NCI-H146 treated with DMSO at 0.1 percent for 48 hours (cell line): Measurements from ENCODE around the gene RIOK1.
"Not testable (repeated sequence)": the region's sequence is repeated elsewhere in the genome, so short reads cannot be mapped to it uniquely, and the experiment has no call there.

Source experiments
- DNase-seq: peaks from one replicate; lab custom pipeline; 2025; ENCODE audit not compliant: unreplicated experiment; lab: John Stamatoyannopoulos, UW

The RIOK1 gene

DNA sequence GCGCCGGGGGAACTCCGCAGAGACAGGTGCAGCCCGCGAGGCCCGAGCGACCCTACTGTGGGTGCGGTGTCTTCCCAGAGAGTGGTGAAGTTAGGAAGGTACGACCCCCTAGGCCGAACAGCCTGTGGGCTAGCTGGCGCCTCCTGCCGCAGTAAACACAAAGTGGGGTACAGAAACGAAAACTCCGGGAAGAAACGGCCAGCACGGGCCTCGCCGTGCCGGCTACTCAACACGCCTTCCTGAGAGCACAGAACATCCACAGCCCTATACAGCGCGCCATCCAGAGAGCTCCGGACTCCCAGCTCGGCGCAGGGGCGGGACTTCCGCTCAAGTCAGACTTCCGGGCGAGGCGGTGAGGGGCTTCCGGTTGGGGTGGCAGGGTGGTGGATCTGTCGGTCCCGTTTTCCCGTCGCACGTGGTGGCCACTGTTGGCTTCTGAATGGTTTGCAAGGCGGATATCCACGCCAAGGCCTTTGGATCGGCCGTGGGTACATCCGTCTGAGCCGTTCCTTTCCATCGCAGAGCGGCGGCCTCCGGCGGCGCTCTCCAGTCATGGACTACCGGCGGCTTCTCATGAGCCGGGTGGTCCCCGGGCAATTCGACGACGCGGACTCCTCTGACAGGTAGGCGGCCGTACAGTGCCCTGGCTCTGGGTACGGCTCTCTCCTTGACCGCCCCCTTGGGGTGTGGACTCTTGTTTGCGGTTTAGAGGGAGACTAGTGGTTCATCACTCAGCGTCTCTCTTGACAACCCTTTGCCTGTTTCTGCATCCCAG, at the start of gene RIOK1, which contains the start of gene CAGE1:
Gene RIOK1, plus strand, starts transcription at position 358 of the 775 bp plus-strand sequence. Its CDS starts 195 bp downstream, at position 553.
Gene CAGE1, minus strand, starts transcription at position 292 of the 775 bp plus-strand sequence. CDS start 2,569 bp downstream, outside the sequence.
- DNase-seq: peak; percentile 81

DNA sequence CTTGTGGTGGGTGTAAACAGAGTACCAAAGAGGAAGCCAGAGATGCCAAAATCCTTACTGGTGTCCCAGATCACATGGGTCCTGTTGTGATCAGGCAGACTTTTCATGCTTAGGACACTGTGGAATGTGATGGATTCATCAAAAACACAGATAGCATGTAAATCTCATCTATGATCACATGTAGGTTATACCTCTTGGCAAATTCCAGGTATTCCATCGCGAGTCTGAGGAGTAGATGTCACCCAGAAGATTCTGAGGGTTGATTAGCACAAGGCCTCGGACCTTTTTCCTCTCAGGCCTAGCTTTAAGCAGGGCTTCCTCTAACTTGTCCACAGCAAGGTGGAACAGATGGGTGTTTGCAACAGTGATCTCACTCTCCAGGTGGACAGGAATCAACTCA, 48.3 kb upstream of the RIOK1 start:
- DNase-seq: no peak

DNA sequence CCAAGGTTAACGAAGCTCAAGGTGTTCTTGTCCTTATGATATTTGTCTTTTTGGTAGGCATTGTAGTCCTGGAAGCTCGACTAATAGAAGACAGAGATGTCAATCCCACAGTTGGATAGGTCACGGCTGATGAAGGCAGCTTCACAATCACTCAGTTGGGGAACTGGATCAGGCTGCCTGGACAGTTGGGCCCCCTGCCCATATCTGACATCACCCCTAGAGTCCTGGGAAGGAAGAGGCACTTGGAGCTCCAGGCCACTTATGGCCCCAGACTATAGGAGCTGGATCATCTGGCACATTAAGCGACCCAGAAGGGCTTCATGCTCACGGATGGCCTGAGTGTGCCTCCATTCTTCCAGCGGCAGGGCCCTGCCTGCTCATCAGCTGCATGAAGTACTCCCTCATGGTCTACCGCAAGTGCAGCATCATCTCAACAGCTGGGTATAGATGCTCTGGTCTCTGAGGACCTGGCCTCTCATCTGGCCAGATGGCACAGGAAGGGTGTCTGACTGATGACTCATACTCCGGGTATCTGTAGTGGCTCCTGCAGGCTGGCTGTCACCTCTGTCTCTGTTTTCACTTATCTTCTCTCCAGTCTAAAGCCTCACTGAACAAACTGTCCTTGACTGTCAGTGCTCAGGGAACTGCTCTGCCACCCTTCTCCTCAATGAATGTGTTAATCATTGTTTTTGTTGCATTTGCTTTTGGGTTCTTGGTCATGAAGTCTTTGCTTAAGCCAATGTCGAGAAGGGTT, 47.4 kb upstream of the RIOK1 start:
- DNase-seq: no peak

DNA sequence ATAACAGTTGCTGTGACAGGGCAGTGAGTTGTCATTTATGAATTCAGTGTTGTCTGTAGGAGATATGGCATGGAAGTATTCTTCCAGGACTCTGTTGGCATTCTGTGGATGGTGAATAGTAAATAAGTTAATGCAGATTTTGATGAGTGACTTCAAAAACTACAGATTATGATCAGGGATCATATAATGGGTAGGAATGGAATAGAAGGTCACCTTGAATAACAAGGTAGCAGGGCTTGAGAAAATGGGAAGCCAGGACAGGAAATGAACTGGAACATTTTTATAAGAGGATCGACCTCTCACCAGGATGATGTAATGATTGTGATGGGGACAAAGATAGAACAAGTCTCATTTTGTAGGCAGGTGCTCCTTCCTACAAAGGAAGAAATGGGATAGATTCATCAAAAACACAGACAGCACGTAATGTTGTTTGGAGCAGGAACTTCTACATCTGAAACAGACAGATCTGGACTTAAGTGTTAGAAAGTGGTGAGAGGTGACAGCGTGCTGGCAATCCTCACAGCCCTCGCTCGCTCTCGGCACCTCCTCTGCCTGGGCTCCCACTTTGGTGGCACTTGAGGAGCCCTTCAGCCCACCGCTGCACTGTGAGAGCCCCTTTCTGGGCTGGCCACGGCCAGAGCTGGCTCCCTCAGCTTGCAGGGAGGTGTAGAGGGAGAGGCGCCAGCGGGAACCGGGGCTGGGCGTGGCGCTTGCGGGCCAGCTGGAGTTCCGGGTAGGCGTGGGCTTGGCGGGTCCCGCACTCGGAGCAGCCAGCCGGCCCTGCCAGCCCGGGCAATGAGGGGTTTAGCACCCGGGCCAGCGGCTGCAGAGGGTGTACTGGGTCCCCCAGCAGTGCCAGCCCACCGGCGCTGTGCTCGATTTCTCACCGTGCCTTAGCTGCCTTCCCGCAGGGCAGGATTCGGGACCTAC, 45.8 kb upstream of the RIOK1 start:
- DNase-seq: no peak

DNA sequence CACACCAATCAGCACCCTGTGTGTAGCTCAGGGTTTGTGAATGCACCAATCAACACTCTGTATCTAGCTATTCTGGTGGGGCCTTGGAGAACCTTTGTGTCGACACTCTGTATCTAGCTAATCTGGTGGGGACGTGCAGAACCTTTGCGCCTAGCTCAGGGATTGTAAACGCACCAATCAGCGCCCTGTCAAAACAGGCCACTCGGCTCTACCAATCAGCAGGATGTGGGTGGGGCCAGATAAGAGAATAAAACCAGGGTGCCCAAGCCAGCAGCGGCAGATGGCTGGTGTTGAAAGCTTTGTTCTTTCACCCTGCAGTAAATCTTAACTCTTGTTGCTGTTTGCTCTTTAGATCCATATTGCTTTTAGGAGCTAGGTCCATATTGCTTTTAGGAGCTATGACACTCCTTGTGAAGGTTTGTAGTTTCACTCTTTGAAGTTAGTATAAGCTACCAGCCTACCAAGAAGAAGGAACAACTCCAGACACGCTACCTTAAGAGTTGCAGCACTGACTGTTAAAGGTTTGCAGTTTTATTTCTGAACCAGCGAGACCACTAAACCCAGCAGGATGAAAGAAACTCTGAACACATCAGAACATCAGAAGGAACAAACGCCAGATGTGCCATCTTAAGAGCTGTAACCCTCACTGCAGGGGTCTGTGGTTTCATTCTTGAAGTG, 44.7 kb upstream of the RIOK1 start:
- not testable (repeated sequence) for DNase-seq

DNA sequence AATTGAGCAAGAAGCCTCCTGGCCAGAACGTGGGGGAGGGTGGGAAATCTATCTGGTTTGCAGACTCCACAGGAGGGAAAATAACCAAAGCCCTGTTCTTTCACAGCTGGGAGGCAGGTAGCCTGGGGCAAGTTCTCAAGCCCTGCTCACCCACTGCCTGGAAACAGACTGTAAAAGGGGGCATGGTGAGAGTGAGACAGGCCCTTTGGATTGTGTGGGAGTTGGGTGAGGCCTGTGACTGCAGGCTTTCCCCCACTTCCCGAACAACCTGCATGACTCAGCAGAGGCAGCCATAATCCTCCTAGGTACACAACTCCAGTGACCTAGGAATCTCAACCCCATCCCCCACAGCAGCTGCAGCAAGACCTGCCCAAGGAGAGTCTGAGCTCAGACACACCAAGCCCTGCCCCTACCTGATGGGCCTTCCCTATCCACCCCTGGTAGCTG, 42.0 kb upstream of the RIOK1 start:
- peak; percentile 71 for DNase-seq

DNA sequence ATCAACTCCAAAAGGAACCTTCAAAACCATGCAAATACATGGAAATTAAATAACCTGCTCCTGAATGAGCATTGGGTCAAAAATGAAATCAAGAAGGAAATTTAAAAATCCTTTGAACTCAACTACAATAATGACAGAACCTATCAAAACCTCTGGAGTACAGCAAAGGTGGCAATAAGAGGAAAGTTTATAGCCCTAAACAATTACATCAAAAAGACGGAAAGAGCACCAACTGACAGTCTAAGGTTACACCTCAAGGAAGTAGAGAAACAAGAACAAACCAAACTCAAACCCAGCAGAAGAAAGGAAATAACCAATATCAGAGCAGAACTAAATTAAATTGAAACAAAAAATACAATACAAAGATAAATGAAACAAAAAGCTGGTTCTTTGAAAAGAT, 39.0 kb upstream of the RIOK1 start:
- not testable (repeated sequence) for DNase-seq

DNA sequence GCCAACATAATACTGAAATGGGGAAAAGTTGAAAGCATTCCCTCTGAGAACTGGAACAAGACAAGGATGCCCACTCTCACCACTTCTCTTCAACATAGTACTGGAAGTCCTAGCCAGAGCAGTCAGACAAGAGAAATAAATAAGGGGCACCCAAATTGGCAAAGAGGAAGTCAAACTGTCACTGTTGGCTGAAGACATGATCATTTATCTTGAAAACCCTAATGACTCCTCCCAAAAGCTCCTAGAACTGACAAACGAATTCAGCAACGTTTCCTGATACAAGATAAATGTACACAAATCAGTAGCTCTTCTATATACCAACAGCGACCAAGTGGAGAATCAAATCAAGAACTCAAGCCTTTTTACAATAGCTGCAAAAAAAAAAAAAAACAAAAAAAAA, 37.7 kb upstream of the RIOK1 start:
- not testable (repeated sequence) for DNase-seq

DNA sequence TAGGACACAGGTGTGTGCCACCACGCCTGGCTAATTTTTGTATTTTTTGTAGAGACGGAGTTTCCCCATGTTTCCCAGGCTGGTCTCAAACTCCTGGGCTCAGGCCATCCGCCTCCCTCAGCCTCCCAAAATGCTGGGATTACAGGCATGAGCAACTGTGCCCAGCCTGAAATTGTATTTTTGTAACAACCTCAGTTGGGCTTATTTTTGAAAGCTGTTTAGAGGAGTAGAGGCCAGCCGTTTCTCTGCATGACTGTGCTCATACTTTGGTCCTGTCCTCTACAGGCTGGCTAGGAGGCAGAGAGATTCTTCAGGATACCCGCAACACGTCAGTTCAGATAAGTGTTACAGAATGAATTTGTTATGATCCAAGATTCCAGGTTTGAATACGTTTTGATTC, 22.2 kb upstream of the RIOK1 start:
- no peak for DNase-seq

DNA sequence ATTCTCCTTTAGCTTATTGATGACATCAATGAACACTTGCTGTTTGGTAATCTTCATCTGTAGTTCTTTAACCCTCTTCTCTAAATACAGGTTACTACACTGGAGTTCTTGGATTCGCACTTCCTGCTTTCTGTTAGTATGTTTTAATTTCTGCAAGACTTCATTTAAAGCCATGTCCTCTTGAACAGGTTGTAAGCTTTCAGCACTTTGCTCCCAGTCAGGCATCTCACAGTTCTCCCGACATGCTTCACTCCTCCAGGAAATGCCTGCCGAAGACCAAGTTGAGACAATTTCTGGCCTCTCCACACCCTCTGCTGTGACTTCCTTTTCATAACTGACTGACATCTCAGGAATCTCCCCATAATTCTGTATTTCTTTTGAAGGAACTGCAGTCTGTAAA, 15.9 kb upstream of the RIOK1 start:
- DNase-seq: no peak

DNA sequence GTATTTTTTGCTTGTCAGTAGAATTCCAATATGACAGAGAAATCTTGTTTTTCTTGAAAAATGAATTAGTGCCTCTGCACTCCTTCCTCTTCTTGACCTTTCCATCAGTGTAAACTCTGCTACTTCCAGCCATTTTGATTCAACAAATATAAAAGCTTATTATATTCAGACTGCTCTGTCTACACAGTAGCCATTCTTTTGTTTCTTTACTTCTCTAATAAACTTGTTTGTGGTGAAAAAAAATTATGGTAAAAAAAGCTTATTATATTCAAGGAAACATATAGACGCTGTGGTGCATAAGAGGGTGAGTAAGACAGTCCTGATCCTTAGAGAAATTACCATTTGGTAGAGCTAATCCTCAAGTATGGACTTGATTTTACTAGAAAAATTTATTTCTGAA, 11.6 kb upstream of the RIOK1 start:
- no peak for DNase-seq

DNA sequence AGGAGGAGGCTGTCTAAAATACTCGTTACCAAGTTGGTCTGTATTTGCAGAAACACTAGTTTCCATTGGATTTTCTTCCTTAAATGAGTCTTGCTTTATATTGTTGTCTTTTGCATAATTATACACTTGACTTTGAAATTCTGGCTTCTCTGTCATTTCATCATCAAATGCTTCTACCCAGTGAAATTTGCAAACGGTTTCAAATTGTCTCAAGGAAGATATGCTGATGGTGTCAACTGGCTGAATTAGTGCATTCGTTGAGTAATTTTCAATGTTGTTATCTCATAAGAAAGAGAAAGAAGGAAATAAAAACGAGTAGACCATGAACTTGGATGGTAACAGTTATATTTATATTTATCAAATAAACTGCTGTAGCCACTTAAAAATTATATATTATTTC, 10.9 kb upstream of the RIOK1 start:
- no peak for DNase-seq

DNA sequence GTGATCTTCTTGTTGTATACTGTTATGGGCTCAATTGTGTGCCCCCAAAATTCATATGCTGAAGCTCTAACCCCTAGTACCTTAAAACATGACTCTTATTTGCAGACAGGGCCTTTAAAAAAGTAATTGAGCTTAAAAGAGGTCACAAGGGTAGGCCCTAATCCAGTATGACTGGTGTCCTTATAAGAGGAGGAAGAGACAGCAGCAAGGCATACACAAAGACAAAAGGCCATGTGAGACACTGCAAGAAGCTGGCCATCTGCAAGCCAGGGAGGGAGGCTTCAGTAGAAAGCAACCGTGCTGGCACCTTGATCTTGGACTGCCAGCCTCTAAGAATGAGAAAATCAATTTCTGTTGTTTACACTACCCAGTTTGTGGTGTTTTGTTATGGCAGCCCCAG, 8.5 kb upstream of the RIOK1 start:
- no peak for DNase-seq

DNA sequence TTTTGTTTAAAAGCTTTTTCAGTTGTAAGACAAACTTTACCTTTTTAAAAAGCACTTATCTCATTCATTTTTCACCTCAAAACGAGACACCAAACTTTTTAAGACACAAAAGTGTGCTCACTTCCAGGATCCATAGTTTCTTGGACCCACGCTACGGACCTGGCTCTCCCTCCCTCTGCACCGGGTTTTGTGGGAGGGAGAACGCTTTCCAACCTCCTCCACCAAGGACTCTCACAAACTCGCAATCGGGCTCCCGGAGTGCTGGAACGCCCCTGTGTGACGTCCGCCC, 502 bp upstream of the RIOK1 start:
- no peak for DNase-seq

DNA sequence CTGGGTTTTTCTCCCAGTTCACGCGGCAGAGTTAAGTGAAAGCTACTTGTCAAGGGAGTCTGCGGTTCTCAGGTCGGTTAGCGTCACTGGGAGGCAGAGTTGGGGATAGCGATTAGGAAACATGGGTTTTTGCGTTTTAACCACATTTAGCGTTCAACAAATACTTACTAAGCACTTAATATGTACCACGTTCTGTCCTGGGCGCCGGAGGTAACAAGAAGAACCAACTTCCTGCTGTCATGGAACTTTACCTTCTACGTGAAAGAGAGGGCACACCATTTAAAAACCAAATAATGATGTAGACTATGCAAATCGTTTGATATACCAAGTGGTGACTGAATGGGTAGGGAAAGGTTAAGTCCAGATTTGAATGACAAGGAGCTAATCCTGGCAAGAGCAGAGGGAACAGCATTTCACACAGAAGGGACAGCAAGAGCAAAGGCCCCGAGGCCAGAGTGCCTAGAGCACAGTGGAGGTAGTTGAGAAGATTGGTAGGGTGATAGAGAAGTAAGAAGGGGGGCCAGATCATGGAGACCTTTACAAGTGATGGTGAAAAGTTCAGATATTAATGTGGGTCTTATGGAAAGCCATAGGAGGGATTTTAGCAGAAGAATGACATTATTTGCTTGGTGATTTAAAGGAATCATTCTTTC, 744 bp downstream of the RIOK1 start:
- DNase-seq: no peak

DNA sequence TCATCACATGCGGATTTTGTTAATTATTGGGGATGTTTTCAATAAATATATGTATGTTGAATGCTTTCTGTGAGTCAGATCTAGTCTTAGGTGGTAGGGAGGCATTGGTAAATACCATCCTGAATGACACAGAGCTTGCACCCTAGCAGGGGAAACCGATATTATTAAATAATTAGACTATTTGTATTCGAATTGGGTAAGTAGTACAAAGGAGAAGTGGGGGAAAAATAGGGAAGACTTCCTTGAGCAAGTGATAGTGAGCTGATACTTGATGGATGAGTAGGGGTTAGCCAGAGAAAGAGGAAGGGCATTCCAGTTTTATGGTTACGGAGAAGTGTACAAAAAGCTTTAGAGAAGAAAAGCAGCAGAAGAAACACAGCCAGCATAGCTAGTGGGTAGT, 1.5 kb downstream of the RIOK1 start:
- DNase-seq: no peak

DNA sequence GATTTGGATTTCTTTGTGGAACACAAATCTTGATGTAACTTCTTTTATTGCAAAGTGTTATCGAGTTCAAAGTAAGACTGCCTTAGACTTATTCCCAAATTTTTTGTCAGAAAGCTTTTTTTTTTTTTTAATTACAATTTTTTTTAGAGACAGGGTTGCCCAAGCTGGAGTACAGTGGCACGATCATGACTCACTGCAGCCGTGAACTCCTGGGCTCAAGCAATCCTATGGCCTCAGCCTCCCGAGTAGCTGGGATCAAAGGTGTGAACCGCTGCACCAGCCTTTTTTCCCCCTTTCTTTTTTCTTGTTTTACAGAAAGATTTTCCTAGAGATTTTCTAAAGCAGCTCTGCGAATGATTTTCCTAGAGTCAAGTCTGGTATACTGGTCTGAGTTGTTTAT, 2.8 kb downstream of the RIOK1 start:
- DNase-seq: no peak

DNA sequence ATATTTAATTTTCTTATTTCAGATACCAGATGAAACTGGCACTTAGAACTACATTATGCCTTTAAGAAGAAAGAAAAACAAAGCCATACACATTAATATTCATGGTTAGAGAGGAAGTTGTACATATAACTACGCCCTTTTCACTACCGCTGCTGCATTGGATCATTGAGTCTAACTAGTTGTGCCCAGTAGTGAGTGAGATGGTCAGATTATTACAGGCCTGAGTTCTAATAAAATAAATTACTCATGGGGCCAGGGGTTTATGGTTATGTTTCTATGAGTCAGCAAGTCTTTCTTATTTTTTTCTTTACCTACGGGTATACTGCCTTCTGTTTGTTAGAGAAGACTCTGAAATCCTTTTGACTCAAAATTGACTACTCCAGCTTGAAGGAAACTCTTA, 11.5 kb downstream of the RIOK1 start:
- DNase-seq: no peak

DNA sequence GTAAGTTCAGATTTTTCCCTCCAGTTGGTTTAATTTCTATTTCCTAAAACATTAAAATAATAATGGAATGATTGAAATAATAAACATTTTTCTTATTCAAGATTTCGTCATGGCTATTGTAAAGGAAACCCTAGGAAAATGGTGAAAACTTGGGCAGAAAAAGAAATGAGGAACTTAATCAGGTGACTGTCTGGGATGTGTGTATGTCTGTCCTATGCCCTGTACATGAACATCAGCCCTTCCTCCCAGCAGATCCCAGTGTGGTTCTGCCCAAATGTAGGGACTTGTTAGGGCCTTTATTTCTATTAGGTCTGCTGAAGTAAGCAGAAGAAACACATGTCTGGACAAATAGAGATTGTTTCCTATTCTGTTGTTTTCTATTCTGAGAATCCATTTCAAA, 13.1 kb downstream of the RIOK1 start:
- DNase-seq: no peak

DNA sequence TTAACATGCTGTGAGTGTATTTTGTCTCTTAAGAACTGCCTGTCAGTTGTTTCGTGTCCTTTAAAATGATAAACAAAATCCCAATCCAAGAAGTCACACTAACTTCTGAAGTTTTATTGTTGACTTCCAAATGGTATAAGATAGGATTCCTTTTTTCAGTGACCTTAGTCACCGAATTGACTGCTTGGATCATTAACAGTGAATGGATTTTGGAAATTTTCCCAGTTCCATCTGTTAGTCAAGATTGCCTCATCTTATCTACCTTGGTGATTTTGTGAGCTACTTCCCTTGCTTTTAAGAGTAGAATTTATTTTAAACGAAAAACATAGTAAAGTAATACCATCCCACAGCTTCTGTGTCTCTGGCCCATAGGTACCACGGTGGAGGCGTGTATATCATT, 14.9 kb downstream of the RIOK1 start:
- no peak for DNase-seq
